Activated CD8-positive, alpha-beta memory T cell treated with anti-CD3 and anti-CD28 coated beads, Interleukin-2, amount 50 U/mL, for 48 hours (primary cell): ENCODE data around the gene OR8S1.
"Not testable (repeated sequence)": the region's sequence is repeated elsewhere in the genome, so short reads cannot be mapped to it uniquely, and the experiment has no call there.

ENCODE experiments used
- DNase-seq: peaks from one replicate; pipeline ENCODE4 v3.0.0-alpha.2; 2020

OR8S1 gene, protein sequence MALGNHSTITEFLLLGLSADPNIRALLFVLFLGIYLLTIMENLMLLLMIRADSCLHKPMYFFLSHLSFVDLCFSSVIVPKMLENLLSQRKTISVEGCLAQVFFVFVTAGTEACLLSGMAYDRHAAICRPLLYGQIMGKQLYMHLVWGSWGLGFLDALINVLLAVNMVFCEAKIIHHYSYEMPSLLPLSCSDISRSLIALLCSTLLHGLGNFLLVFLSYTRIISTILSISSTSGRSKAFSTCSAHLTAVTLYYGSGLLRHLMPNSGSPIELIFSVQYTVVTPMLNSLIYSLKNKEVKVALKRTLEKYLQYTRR

DNA sequence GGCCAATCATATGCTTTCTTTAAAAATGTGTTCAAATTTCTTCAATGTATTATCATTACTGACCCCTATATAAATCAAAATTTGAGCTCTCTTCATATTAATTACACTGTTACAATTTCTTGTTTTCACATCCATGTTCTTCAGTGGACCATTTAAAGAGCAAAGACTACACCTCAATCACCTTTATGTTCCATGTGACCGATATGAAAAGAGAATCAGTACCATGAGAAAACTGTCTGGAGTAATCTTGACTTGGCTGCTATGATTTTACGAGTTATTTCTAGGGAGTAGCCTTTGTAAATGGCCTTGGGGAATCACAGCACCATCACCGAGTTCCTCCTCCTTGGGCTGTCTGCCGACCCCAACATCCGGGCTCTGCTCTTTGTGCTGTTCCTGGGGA, at the start of gene OR8S1:
Gene OR8S1, plus strand, starts transcription at position 301 of the 400 bp plus-strand sequence. Its CDS starts 0 bp downstream, at position 301.
- DNase-seq = no peak

DNA sequence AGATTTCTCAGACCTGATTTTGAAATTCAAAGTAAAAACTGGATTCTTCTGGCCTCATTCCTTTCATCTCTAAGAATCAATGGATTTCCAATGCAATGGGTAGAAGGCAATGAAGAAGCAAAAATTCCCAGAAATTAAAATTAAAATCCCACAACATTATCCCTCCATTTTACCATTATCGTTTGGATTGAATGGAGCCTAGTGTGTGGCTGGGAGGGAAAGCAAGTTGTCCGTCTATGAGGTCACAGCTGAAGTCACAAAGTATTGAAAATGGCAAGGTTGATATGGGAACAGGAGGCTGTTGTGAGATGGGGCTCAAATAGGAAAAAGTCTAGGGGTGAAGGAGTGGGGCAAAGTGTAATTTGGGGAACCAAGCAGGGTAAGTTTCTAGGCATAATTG, 43.2 kb upstream of the OR8S1 start, which contains the start of gene C12orf54:
Gene C12orf54, plus strand, starts transcription at position 301 of the 400 bp plus-strand sequence. CDS start 799 bp downstream, outside the sequence.
- no peak for DNase-seq

DNA sequence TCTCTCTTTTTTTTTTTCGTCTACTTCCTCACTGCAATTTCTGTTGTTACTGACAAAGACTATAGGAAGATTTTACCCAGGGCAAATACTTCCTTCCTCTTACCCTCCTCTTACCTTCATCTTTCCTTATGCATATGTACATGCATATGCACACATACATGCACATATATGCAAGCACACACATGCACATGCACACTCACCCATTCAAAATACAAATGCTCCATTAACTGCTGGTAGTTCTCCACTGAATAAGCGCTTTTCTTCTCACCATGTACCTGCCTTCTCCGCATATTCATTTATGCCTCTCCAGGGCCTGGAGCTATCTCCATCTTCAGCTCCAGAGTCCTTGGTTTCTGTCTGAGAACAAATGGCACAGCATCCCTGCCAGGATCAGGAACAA, 42.5 kb upstream of the OR8S1 start:
- DNase-seq = no peak

DNA sequence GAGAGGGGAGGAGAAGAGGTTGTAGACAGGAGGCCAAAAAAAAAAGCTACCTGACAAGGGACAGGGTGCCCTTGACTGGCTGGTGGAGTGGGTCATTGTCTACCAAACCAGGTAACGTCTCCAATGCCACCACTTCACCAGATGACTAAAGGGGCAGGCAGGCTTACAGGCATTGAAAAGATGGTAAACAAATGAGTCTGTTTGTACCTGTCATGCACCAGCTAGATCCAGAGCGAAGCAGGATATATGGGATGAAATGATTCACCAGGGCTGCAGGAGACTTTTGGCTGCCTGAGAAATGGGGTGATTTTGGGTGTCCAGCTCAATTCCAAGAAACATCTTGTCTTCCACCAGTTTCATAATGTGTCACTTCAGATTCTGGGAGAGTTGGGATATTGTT, 39.2 kb upstream of the OR8S1 start:
- DNase-seq = no peak

DNA sequence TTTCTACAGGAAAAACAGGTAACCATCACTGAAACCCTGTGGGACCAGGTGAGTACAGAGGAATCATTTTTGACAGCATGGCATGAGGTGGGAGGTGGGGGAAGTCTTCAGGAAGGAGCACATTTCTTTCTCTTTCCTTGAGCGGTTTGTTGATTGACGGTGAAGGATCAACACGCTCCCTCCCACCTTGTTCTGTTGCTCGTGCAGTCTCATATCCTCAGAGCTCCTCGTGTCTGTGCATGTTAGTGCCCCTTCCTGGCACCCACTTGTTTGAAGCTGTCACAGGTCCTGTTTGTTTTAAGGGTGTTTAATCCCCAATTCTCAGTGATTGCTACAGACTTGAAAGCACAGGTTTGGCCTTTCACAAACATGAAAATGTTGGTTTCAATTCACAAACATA, 38.8 kb upstream of the OR8S1 start:
- no peak for DNase-seq

DNA sequence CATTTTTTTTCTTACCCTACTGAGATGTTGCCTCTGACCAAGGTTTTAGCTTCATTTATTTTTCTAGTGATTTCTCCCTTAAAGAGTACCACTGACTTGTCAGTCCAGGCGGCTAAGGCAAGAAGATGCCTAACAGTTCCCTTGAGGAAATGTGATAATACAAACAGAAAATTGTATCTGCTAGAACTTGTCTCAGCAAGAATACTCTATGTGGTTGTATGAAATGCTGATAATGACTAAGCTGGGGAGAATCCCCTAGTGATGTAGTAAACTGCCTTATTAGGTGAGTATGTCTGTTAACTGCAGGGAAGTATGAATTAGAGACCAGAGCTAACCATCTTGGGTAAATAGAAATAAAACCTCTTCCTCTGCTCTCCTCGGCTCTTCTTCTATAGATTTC, 36.4 kb upstream of the OR8S1 start:
- DNase-seq = no peak

DNA sequence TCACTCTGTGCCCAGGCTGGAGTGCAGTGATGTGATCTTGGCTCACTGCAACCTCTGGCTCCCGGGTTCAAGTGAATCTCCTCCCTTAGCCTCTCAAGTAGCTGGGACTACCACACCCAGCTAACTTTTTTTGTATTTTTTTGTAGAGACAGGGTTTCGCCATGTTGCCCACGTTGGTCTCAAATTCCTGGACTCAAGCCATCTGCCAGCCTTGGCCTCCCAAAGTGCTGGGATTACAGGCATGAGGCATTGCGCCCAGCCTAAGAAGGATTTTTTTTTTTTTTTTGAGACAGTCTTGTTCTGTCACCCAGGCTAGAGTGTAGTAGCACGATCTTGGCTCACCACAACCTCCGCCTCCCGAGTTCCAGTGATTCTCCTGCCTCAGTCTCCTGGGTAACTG, 36.0 kb upstream of the OR8S1 start:
- DNase-seq = not testable (repeated sequence)

DNA sequence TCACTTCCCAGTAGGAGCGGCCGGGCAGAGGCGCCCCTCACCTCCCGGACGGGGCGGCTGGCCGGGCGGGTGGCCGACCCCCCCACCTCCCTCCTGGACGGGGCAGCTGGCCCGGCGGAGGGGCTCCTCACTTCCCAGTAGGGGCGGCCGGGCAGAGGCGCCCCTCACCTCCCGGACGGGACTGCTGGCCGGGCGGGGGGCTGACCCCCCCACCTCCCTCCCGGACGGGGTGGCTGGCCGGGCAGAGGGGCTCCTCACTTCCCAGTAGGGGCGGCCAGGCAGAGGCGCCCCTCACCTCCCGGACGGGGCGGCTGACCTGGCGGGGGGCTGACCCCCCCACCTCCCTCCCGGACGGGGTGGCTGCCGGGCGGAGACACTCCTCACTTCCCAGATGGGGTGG, 25.2 kb upstream of the OR8S1 start:
- DNase-seq = not testable (repeated sequence)

DNA sequence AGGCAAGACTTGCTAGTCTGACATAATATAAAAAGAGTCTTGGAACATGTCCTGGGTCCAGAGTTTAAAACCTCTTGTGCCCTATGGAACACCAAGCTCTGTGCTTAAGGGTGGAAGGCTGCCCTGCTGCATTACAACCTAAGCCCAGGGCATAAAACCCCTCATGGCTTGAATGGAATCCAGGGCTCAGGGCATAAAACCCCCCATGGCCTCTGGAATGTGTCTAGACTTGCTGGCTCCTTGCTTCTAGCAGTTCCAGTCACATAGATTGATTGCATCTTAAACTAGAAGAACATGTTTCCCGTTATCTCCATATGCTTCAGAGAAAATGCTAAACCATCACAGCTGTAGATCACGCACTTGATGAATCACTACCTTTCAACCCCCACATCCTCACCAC, 18.6 kb upstream of the OR8S1 start:
- DNase-seq = not testable (repeated sequence)

DNA sequence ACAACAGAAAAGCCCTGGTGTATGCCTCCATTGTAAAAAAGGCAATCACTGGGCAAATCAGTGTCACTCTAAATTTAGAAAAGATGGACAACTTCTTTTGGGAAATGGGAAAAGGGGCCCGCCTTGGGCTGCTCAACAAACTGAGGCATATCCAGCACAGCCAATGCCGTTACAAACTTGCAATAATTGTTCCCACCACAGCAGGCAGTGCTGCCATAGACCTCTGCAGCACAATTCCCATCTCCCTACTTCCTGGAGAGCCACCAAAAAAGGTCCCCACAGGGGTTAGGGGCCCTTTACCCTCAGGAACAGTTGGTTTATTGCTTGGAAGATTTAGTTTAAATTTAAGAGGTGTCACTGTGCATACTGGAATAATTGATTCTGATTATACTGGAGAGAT, 16.4 kb upstream of the OR8S1 start:
- no peak for DNase-seq

DNA sequence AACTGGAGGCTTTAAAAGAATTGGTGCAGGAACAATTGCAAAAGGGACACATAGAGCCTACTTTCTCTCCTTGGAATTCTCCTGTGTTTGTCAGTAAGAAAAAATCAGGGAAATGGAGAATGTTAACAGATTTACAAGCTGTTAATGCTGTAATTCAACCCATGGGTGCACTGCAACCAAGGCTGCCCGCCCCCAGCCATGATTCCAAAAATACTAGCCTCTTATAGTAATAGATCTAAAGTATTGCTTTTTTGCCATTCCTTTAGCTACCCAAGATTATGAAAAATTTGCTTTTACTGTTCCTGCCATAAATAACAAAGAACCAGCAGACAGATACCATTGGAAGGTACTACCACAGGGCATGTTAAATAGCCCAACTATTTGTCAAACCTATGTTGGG, 15.3 kb upstream of the OR8S1 start:
- DNase-seq = no peak

DNA sequence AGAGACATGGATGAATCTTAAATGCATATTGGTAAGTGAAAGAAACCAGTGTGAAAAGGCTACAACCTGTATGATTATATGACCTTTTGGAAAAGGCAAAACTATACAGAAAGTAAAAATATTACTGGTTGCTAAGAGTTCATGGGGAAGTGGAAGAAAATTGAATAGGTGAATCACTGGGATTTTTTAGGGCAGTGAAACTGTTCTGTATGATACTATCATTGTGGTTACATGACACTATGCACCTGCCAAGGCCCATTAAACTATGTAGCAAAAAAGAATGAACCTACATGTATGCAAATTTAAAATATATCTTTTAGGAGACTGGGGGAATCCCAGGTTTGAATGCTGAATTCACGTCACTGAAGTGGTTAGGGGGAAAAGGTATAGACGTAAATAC, 12.6 kb upstream of the OR8S1 start:
- DNase-seq = no peak

DNA sequence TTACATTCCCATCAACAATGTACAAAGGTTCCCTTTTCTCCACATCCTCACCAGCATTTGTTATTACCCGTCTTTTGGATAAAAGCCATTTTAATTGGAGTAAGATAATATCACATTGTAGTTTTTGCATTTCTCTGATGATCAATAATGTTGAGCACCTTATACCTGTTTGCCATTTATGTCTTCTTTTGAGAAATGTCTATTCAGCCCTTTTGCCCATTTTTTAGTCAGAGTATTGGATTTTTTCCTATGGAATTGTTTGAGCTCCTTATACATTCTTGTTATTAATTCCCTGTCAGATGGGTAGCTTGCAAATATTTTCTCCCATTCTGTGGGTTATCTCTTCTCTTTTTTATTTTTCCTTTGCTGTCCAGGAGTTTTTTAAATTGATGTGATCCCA, 10.7 kb upstream of the OR8S1 start:
- no peak for DNase-seq

DNA sequence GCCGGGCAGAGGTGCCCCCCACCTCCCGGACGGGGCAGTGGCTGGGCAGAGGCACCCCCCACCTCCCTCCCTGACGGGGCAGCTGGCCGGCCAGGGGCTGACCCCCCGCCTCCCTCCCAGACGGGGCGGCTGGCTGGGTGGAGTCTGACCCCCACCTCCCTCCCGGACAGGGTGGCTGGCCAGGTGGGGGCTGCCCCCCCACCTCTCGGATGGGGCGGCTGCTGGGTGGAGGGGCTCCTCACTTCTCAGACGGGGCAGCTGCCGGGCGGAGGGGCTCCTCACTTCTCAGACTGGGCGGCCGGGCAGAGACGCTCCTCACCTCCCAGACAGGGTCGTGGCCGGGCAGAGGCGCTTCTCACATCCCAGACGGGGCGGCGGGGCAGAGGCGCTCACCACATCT, 5.1 kb upstream of the OR8S1 start:
- not testable (repeated sequence) for DNase-seq

DNA sequence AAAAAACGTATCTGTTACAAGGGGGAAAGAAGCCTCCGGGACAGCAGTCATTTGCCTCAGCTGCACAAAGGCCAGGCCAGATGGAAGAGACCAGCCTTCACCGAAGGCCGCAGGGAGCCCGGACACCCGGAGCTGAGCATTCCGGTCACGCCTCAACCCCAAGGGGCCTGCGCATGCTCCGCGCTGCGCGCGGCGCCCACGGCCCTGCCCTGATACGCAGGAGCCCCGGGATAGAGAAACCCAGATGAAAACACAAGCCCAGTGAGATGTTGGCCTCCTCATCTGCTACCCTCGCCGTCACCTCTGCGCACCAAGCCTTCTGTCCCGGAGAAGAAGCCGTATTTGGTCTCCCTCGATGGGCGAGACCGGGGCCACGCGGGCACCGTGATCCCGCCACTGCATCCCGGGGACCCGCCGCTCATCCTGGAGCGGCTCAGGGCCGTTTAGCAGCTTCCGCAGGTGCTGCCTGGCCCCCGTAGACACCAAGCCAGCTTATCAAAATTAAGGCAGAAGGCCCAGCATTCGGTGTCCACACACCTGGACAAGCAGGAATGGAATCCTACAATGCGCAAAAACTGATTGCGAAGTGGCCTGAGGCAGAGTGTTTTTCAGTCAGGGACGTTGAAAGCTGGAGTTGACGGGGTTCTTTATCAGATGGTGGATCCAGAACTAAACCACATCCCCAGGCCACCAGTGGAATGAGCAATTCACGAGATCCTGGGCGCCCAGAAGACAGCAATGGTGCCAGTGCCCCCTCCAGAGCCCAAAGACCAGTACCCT, 2.6 kb downstream of the OR8S1 start:
- no peak for DNase-seq

DNA sequence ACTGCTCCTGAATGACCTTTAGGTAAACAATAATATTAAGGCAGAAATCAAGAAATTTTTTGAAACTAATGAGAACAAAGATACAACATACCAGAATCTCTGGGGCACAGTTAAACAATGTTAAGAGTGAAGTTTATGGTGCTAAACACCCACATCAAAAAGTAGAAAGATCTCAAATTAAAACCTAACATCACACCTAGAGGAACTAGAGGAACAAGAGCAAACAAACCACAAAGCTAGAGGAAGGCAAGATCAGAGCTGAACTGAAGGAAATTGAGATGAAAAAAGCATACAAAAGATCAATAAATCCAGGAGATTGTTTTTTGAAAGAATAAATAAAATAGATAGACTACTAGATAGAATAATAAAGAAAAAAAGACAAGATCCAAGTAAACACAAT, 7.2 kb downstream of the OR8S1 start:
- no peak for DNase-seq

DNA sequence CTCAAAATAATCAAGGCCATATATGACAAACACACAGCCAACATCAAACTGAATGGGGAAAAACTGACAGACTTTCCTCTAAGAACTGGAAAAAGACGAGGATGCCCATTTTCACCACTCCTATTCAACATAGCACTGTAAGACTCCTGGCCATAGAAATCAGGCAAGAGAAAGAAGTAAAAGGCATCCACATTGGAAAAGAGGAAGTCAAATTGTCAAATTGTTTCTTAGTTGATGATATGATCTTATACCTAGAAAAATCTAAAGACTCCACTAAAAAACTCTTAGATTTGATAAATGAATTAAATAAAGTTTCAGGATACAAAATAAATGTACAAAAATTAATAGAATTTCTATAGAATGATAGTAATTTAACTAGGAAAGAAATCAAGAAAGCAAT, 11.2 kb downstream of the OR8S1 start:
- no peak for DNase-seq

DNA sequence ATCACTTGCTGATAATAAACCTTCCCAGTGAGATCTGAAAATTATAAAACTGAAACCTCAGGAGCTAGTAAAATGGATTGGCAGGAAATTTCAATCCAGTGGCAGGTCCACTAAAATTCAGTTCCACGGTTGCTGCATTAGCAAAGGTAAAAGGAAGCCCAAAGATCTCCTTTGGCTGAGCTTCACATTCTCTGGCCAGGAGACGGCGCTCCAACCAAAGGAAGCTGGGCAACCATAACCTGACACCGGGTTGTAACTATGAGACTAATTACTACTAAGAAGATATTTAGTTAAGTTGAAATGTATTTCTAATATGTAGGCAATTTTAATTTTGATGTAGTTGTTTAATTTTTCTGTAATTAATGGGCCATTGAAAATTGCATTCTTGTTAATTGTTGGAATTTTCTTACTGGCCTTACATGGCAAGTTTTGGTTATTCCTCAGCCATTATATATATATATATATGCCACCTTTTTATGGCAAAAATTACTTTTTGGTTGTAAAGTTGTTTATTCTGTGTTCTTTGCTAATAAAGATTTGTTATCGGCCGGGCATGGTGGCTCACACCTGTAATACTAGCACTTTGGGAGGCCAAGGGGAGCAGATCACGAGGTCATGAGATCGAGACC, 17.0 kb downstream of the OR8S1 start:
- DNase-seq = peak; percentile 70

DNA sequence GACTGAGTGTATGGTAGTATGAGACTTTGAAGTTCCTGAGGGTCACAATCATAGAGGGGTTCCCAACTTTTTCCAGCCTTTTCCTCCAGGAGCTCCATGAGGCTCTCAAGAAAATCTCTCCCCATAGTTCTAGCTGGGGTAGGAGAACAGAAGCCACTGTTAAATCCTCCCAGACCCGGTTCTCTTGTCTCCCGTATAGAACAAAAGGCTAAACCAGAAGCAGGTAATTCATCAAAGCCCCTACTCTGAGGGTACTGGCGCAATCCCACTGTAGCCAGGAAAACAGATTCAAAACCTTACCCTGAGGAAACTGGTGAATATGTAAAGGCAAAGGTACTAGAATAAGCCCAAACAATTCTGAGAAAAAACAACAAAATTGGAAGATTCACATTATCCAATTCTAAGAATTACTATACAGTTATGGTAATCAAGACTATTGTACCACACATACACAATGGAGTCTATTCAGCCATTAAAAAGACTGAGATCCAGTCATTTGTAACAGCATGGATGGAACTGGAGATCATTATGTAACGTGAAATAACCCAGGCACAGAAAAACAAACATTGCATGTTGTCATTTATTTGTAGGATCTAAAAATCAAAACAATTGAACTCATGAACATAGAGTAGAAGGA, 20.5 kb downstream of the OR8S1 start:
- DNase-seq = no peak

DNA sequence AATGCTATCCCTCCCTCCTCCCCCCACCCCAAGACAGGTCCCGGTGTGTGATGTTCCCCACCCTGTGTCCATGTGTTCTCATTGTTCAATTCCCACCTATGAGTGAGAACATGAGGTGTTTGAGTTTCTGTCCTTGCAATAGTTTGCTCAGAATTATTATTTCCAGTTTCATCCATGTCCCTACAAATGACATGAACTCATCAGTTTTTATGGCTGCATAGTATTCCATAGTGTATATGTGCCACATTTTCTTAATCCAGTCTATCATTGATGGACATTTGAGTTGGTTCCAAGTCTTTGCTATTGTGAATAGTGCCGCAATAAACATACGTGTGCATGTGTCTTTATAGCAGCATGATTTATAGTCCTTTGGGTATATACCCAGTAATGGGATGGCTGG, 21.6 kb downstream of the OR8S1 start:
- not testable (repeated sequence) for DNase-seq

DNA sequence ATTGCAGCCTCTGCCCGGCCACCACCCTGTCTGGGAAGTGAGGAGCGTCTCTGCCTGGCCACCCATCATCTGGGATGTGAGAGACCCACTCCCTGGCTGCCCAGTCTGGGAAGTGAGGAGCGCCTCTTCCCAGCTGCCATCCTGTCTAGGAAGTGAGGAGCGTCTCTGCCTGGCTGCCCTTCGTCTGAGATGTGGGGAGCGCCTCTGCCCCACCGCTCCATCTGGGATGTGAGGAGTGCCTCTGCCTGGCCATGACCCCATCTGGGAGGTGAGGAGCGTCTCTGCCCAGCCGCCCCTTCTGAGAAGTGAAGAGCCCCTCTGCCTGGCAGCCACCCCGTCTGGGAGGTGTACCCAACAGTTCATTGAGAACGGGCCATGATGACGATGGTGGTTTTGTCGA, 26.2 kb downstream of the OR8S1 start:
- not testable (repeated sequence) for DNase-seq

DNA sequence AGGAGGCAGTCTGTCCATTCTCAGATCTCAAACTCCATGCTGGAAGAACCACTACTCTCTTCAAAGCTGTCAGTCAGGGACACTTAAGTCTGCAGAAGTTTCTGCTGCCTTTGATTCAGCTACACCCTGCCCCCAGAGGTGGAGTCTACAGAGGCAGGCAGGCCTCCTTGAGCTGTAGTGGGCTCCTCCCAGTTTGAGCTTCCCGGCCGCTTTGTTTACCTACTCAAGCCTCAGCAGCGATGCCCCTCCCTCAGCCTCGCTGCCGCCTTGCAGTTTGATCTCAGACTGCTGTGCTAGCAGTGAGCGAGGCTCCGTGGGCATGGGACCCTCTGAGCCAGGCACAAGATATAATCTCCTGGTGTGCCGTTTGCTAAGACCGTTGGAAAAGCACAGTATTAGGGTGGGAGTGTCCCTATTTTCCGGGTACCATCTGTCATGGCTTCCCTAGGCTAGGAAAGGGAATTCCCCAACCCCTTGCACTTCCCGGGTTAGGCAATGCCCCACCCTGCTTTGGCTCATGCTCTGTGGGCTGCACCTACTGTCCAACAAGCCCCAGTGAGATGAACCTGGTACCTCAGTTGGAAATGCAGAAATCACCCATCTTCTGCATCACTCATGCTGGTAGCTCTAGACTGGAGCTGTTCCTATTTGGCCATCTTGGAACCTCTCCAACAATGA, 28.4 kb downstream of the OR8S1 start:
- DNase-seq = not testable (repeated sequence)

DNA sequence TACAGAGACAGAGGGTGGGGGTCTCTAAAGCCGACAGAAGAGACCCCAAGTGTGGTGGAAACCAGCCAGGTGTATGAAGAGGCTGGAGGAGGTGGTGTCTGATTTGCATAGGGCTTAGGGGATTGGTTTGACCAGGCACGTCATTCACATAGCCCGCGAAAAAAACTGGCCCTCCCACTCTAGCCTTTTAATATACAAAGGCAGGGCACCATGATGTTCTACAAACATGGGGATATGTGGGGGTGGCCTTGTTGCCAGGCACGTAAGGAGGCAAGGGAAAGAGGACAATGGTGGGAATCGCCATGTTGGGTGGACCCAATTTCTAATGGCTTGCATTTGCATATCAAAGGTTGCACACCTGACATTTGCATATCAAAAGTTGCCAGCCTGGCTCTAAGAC, 31.2 kb downstream of the OR8S1 start:
- no peak for DNase-seq
